ENCODE measurements around the gene AKNA. TPM values are rescaled to one million over a fixed set of nuclear protein-coding genes. Genes with fewer than 3 reads are reported as not detected.
A peak's percentile ranks its signal among the peaks of the same experiment; 100 is the strongest.

AKNA gene
- total RNA-seq, 1 donor from 2014 or later, result 11.4 TPM

DNA sequence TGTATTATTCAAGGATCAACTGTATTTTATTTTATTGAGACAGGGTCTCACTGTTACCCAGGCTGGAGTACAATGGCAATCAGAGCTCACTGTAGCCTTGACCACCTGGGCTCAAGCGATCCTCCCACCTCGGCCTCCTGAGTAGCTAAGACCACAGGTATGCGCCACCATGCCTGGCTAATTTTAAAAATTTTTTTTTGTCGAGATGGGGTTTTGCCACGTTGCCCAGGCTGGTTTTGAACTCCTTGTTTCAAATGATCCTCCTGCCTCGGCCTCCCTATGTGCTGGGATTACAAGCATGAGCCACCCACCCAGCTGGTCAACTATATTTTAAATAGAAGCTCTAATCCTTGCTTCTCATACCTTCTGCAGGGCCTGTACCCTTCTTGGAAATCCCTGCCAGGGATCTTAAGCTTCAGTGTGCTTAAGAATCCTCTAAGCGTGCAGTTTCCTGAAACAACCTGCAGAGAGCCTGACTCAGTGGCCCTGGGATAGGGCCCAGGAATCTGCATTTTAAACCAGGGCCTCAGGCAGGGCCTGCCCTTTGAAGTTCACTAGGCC, 2.9 kb downstream of the AKNA start:
- Histone ChIP-seq H2AFZ (replicated peaks) (no peak overlapping the region), H3K79me2 (ENCODE audit: low read depth) (peaks cover 4% of the 10 kb centered on the region), H3K4me3 (no peak overlapping the region), H3F3A (ENCODE audit: low read depth) (peaks cover 24% of the 10 kb centered on the region), H3K36me3 (no peaks in the 10 kb centered on the region), H3K9ac (no peak overlapping the region), H4K20me1 (ENCODE audit: low read depth) (peaks cover 13% of the 10 kb centered on the region), H3K27me3 (no peaks in the 10 kb centered on the region), H3K27ac (no peak overlapping the region), H3K9me3 (ENCODE audit: low read depth) (no peaks in the 10 kb centered on the region), H3K4me2 (no peak overlapping the region), H3K4me1 (peaks cover 47% of the 10 kb centered on the region)
- no peak overlapping the region for H3K27ac Mint-ChIP-seq
- DNase-seq (ENCODE audit: low spot score), result no peak
- TF ChIP-seq, protein P1, sequence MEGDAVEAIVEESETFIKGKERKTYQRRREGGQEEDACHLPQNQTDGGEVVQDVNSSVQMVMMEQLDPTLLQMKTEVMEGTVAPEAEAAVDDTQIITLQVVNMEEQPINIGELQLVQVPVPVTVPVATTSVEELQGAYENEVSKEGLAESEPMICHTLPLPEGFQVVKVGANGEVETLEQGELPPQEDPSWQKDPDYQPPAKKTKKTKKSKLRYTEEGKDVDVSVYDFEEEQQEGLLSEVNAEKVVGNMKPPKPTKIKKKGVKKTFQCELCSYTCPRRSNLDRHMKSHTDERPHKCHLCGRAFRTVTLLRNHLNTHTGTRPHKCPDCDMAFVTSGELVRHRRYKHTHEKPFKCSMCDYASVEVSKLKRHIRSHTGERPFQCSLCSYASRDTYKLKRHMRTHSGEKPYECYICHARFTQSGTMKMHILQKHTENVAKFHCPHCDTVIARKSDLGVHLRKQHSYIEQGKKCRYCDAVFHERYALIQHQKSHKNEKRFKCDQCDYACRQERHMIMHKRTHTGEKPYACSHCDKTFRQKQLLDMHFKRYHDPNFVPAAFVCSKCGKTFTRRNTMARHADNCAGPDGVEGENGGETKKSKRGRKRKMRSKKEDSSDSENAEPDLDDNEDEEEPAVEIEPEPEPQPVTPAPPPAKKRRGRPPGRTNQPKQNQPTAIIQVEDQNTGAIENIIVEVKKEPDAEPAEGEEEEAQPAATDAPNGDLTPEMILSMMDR (IDR thresholded peaks at IDR 0.05), result no peak
- no peak for TF ChIP-seq EZH2phosphoT487 (IDR thresholded peaks at IDR 0.05)
- TF ChIP-seq EZH2 (IDR thresholded peaks at IDR 0.05), result no peak
- H3K4me3 Mint-ChIP-seq, result no peak overlapping the region
- H3K4me1 Mint-ChIP-seq, result peaks cover 68% of the 10 kb centered on the region
- peaks cover 4% of the 10 kb centered on the region for H3K27me3 Mint-ChIP-seq (ENCODE audit: insufficient read depth, low read depth)
- H3K36me3 Mint-ChIP-seq, result peaks cover 4% of the 10 kb centered on the region
- no peaks in the 10 kb centered on the region for H3K9me3 Mint-ChIP-seq

DNA sequence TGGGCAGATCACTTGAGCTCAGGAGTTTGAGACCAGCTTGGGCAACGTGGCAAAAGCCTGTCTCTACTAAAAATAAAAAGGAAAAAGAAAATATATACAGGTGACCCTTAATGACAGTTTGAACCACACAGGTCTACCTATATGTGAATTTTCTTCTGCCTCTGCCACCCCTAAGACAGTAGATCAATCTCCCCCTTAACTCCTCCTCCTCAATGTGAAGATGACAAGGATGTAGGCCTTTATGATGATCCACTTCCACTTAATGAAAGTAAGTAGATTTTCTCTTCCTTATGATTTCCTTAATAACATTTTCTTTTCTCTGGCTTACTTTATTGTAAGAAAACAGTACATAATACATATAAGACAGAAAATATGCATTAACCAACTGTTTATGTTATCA, 3.4 kb downstream of the AKNA start:
- TF ChIP-seq EZH2phosphoT487 (IDR thresholded peaks at IDR 0.05) (no peak), EZH2 (IDR thresholded peaks at IDR 0.05) (no peak)
- TF ChIP-seq, protein P1 (IDR thresholded peaks at IDR 0.05), result no peak
- Histone ChIP-seq H3K27me3 (no peaks in the 10 kb centered on the region), H3K79me2 (ENCODE audit: low read depth) (peaks cover 4% of the 10 kb centered on the region), H3K9ac (no peak overlapping the region), H3K4me1 (peaks cover 43% of the 10 kb centered on the region), H3K4me3 (no peak overlapping the region), H3K4me2 (no peak overlapping the region), H4K20me1 (ENCODE audit: low read depth) (peaks cover 13% of the 10 kb centered on the region), H3K9me3 (ENCODE audit: low read depth) (no peaks in the 10 kb centered on the region), H3K36me3 (no peaks in the 10 kb centered on the region), H2AFZ (replicated peaks) (no peak overlapping the region), H3F3A (ENCODE audit: low read depth) (peaks cover 24% of the 10 kb centered on the region), H3K27ac (no peak overlapping the region)
- no peak for DNase-seq (ENCODE audit: low spot score)
- H3K4me3 Mint-ChIP-seq, result no peak overlapping the region
- peaks cover 4% of the 10 kb centered on the region for H3K36me3 Mint-ChIP-seq
- peaks cover 65% of the 10 kb centered on the region for H3K4me1 Mint-ChIP-seq
- H3K27ac Mint-ChIP-seq, result no peak overlapping the region
- H3K27me3 Mint-ChIP-seq (ENCODE audit: insufficient read depth, low read depth), result peaks cover 4% of the 10 kb centered on the region
- no peaks in the 10 kb centered on the region for H3K9me3 Mint-ChIP-seq

DNA sequence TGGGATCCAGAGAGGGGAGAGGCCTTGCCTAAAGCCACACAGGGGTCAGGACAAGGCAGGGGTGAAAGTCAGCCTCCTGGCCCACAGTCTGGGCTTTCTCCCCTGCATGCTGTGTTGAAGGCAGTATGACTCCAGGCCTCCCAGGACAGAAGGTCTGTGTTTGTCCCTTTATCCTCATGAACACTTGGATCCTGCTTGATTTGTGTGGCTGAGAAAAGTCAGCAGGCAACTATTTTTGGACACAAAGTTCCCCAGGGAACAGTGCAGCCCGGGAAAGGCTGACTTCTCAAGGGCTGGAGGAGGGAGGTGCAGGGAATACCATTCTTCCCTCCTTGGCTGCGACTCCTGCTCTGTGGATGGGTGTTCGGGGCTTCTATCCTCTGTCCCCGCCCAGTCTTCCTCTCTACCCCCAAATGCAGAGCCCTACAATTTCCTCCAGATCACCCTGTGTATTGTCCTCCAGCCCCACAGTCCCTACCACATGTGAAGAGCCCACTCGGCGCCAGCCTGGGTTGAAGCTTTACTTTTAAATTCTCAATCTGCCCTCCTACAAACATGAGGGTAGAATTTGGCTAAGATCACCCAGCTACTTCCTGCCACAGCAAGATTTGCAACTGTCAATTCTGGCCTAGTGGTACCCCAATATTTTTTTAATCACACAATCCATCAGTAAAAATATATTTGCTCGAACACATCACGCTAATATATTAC, 4.1 kb downstream of the AKNA start:
- peaks cover 43% of the 10 kb centered on the region for H3K4me1 ChIP-seq
- TF ChIP-seq, protein P1 (IDR thresholded peaks at IDR 0.05), result no peak
- TF ChIP-seq EZH2phosphoT487 (IDR thresholded peaks at IDR 0.05) (no peak), EZH2 (IDR thresholded peaks at IDR 0.05) (no peak)
- H3K27ac Mint-ChIP-seq, result no peak overlapping the region
- H3K27me3 ChIP-seq, result no peaks in the 10 kb centered on the region
- peak overlapping the region; percentile 19 for H2AFZ ChIP-seq (replicated peaks)
- H3K4me2 ChIP-seq, result peak overlapping the region; percentile 64
- H4K20me1 ChIP-seq (ENCODE audit: low read depth), result peaks cover 13% of the 10 kb centered on the region
- no peaks in the 10 kb centered on the region for H3K36me3 ChIP-seq
- no peak overlapping the region for H3K9ac ChIP-seq
- H3F3A ChIP-seq (ENCODE audit: low read depth), result peaks cover 24% of the 10 kb centered on the region
- H3K4me1 Mint-ChIP-seq, result peaks cover 62% of the 10 kb centered on the region
- H3K4me3 Mint-ChIP-seq, result peak overlapping the region; percentile 1
- no peaks in the 10 kb centered on the region for H3K9me3 Mint-ChIP-seq
- H3K4me3 ChIP-seq, result no peak overlapping the region
- peak overlapping the region; percentile 34 for H3K27ac ChIP-seq
- peaks cover 4% of the 10 kb centered on the region for H3K27me3 Mint-ChIP-seq (ENCODE audit: insufficient read depth, low read depth)
- DNase-seq (ENCODE audit: low spot score), result no peak
- peaks cover 5% of the 10 kb centered on the region for H3K36me3 Mint-ChIP-seq
- H3K79me2 ChIP-seq (ENCODE audit: low read depth), result peaks cover 4% of the 10 kb centered on the region
- H3K9me3 ChIP-seq (ENCODE audit: low read depth), result no peaks in the 10 kb centered on the region
